Loucy (cell line): Measurements from ENCODE around the gene DGKI.

Source experiments
- H2AFZ ChIP-seq: fragments of 200-600 bp; sonication (generic); 2 replicates; pipeline ENCODE4 v1.6.0; 2016; ENCODE audit warnings: antibody characterized with exemption, mild to moderate bottlenecking, low read length, moderate library complexity
- H3F3A ChIP-seq: fragments of 200-600 bp; 2 replicates; pipeline ENCODE4 v1.6.0; 2016; ENCODE audit warnings: antibody characterized with exemption, low read depth, mild to moderate bottlenecking
- H3K27me3 ChIP-seq: fragments of 200-600 bp; sonication (generic); 2 replicates; pipeline ENCODE4 v1.6.1; 2014; ENCODE audit warnings: low read length, mild to moderate bottlenecking; ENCODE audit not compliant: insufficient read depth, poor library complexity, severe bottlenecking
- H3K36me3 ChIP-seq: fragments of 200-600 bp; sonication (generic); 2 replicates; pipeline ENCODE4 v1.6.1; 2016; ENCODE audit warnings: low read length; ENCODE audit not compliant: insufficient read depth
- H3K4me1 ChIP-seq: fragments of 200-600 bp; sonication (generic); 2 replicates; pipeline ENCODE4 v1.5.1; 2014; ENCODE audit warnings: low read length, mild to moderate bottlenecking; ENCODE audit not compliant: insufficient read depth, poor library complexity, severe bottlenecking
- H3K4me2 ChIP-seq: fragments of 200-600 bp; sonication (generic); 2 replicates; pipeline ENCODE4 v1.6.0; 2014; ENCODE audit warnings: antibody characterized with exemption, low read length, low read depth, mild to moderate bottlenecking; ENCODE audit not compliant: poor library complexity, severe bottlenecking
- H3K4me3 ChIP-seq: fragments of 200-600 bp; sonication (generic); 2 replicates; pipeline ENCODE4 v1.5.1; 2014; ENCODE audit warnings: low read length, mild to moderate bottlenecking, mixed read lengths; ENCODE audit not compliant: poor library complexity, severe bottlenecking
- H3K79me2 ChIP-seq: fragments of 200-600 bp; sonication (generic); 2 replicates; pipeline ENCODE4 v1.6.1; 2014; ENCODE audit warnings: low read length; ENCODE audit not compliant: insufficient read depth
- H3K9ac ChIP-seq: fragments of 200-600 bp; sonication (generic); 2 replicates; pipeline ENCODE4 v1.6.0; 2014; ENCODE audit warnings: mild to moderate bottlenecking, low read depth, low read length, moderate library complexity; ENCODE audit not compliant: poor library complexity, severe bottlenecking
- H3K9me2 ChIP-seq: fragments of 200-600 bp; sonication (generic); replicated peaks from 2 replicates; pipeline ENCODE4 v1.6.1; 2016; ENCODE audit warnings: low read depth, low read length, mixed read lengths
- H3K9me3 ChIP-seq: fragments of 200-600 bp; sonication (generic); 2 replicates; pipeline ENCODE4 v1.6.1; 2014; ENCODE audit warnings: mild to moderate bottlenecking, antibody characterized with exemption, low read length, low read depth; ENCODE audit not compliant: insufficient read depth
- H4K20me1 ChIP-seq: fragments of 200-600 bp; sonication (generic); 2 replicates; pipeline ENCODE4 v1.6.0; 2014; ENCODE audit warnings: antibody characterized with exemption, low read length, mild to moderate bottlenecking; ENCODE audit not compliant: insufficient read depth, poor library complexity, severe bottlenecking
- EZH2phosphoT487 ChIP-seq: fragments of 200-600 bp; IDR thresholded peaks from 2 replicates; pipeline ENCODE4 v1.6.1; 2018; ENCODE audit warnings: antibody characterized with exemption, mild to moderate bottlenecking, moderate library complexity, borderline replicate concordance
- TF ChIP-seq, protein P1 (sequence below): fragments of 200-600 bp; sonication (generic); conservative IDR thresholded peaks from 2 replicates; pipeline ENCODE4 v1.5.1; 2014; ENCODE audit warnings: mild to moderate bottlenecking, antibody characterized with exemption, low read length

Gene DGKI

DNA sequence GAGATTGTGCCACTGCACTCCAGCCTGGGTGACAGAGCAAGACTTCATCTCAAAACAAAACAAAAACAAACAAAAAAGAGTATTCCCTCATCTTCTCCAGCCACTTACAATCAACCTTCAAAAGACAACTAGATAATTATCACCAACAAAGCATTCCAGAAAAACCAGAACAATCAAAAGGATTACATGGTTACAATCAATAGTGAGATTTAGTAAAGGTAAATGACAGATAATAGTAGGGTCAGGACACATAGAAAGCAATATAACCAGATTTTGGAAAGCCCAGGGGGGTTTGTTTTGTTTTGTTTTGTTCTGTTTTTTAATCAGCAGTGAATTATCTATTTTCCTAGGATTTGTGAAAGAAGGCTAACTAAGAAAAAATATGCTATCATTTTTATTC lies 412.2 kb downstream of the DGKI start:
- Histone ChIP-seq H3K9me2 (no peaks in the 10 kb centered on the region), H2AFZ (no peak overlapping the region), H4K20me1 (no peaks in the 10 kb centered on the region), H3K79me2 (no peaks in the 10 kb centered on the region), H3K27me3 (no peaks in the 10 kb centered on the region), H3K9me3 (no peaks in the 10 kb centered on the region), H3F3A (no peaks in the 10 kb centered on the region), H3K4me3 (no peak overlapping the region), H3K4me1 (no peaks in the 10 kb centered on the region), H3K4me2 (no peak overlapping the region), H3K9ac (no peak overlapping the region), H3K36me3 (no peaks in the 10 kb centered on the region)
- TF ChIP-seq, protein P1, sequence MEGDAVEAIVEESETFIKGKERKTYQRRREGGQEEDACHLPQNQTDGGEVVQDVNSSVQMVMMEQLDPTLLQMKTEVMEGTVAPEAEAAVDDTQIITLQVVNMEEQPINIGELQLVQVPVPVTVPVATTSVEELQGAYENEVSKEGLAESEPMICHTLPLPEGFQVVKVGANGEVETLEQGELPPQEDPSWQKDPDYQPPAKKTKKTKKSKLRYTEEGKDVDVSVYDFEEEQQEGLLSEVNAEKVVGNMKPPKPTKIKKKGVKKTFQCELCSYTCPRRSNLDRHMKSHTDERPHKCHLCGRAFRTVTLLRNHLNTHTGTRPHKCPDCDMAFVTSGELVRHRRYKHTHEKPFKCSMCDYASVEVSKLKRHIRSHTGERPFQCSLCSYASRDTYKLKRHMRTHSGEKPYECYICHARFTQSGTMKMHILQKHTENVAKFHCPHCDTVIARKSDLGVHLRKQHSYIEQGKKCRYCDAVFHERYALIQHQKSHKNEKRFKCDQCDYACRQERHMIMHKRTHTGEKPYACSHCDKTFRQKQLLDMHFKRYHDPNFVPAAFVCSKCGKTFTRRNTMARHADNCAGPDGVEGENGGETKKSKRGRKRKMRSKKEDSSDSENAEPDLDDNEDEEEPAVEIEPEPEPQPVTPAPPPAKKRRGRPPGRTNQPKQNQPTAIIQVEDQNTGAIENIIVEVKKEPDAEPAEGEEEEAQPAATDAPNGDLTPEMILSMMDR, result no peak
- no peak for TF ChIP-seq EZH2phosphoT487

DNA sequence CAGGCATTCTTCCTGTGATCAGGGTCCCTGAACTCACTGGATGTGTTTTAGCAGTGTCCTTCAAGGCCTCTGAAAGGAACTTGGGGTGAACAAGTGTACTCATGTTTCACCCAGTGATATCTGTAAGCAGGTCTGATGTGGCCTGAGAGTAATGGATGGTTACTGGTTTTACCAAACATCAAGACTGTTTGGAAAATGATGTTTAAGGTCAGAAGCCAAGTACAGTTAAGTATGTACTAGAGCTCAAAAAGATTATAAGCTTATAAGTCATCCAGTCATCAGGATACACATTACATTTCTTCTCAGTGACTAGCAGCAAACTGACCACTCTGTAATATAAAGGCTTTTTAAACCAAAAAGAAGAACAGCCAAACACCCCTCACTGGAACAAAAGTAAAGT lies 423.5 kb downstream of the DGKI start:
- Histone ChIP-seq H3K9ac (no peak overlapping the region), H2AFZ (no peak overlapping the region), H3K9me2 (no peaks in the 10 kb centered on the region), H3K4me3 (no peak overlapping the region), H3K36me3 (no peaks in the 10 kb centered on the region), H3K4me1 (no peaks in the 10 kb centered on the region), H4K20me1 (no peaks in the 10 kb centered on the region), H3K4me2 (no peak overlapping the region), H3K79me2 (no peaks in the 10 kb centered on the region), H3K27me3 (no peaks in the 10 kb centered on the region), H3K9me3 (no peaks in the 10 kb centered on the region), H3F3A (no peaks in the 10 kb centered on the region)
- TF ChIP-seq, protein P1, result no peak

DNA sequence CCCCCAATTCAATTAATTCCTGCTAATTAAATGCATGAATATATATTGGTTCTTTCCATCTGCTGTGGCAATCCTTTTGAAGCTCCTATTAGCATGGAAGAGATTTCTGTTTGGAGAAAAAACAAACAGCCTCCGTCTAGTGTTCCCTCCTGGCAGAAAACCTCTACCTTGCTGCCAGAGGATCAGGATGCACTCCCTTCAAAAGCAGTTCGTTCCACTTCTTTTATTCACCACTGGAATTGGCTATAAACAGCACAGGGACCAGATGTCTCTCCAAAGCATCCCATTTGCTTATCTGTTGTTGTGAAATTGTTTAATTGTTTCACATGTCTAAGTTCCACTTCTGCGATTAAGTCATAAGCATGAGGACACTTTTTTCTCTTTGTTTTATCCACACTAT lies 425.4 kb downstream of the DGKI start:
- Histone ChIP-seq H3K79me2 (no peaks in the 10 kb centered on the region), H3F3A (no peaks in the 10 kb centered on the region), H3K4me2 (no peak overlapping the region), H3K27me3 (no peaks in the 10 kb centered on the region), H4K20me1 (no peaks in the 10 kb centered on the region), H3K9me3 (no peaks in the 10 kb centered on the region), H3K4me3 (no peak overlapping the region), H2AFZ (no peak overlapping the region), H3K4me1 (no peaks in the 10 kb centered on the region), H3K9ac (no peak overlapping the region), H3K9me2 (no peaks in the 10 kb centered on the region), H3K36me3 (no peaks in the 10 kb centered on the region)
- no peak for TF ChIP-seq EZH2phosphoT487
- TF ChIP-seq, protein P1, result no peak
